GM12878 (cell line): ENCODE measurements around the gene PSRC1. TPM values are rescaled to one million over a fixed set of nuclear protein-coding genes. Genes with fewer than 3 reads are reported as not detected.

Experiments
- ATAC-seq: fragments of 200-7000 bp; cut with Tn5 transposase; 3 replicates; pipeline ENCODE4 v1.9.1; 2020; ENCODE audit warnings: mild to moderate bottlenecking, moderate library complexity
- BruUV-seq: library from RNA; stranded (reverse); fragments of 400-500 nt; replicated peaks from 2 replicates; lab custom pipeline; 2021; lab: Mats Ljungman, UMichigan
- CTCF ChIA-PET: fragments of 300-600 bp; sonication (Branson Sonifier 250); formaldehyde crosslinking; extraction: SDS; loops from one replicate; lab custom pipeline; 2021; ENCODE audit warnings: inconsistent platforms; lab: Yijun Ruan, JAX
- POLR2A ChIA-PET: fragments of 350-600 bp; formaldehyde crosslinking; extraction: SDS; loops from one replicate; lab custom pipeline; 2021; ENCODE audit warnings: inconsistent platforms; lab: Charles Lee
- RAD21 ChIA-PET: fragments of 300-600 bp; sonication (Branson Sonifier 250); formaldehyde crosslinking; loops from one replicate; lab custom pipeline; 2023; ENCODE audit warnings: antibody characterized with exemption; ENCODE audit not compliant: unreplicated experiment; lab: Charles Lee
- SMC1A ChIA-PET: fragments of 300-600 bp; sonication (Branson Sonifier 250); formaldehyde crosslinking; loops from one replicate; lab custom pipeline; 2023; ENCODE audit not compliant: unreplicated experiment, uncharacterized antibody; lab: Charles Lee
- DNase-seq: peaks from one replicate; pipeline ENCODE4 v3.0.0-alpha.2; 2011; ENCODE audit warnings: low read depth, low spot score
- FAIRE-seq: peaks from 3 replicates; lab custom pipeline; 2011; peaks lifted over from hg19 to GRCh38; lab: Jason Lieb, UNC
- H2AFZ ChIP-seq: 2 replicates; pipeline ENCODE4 v1.6.0; 2011; ENCODE audit warnings: low read depth, low read length, control low read depth; ENCODE audit not compliant: control insufficient read depth
- H3K27ac ChIP-seq: 2 replicates; pipeline ENCODE4 v1.5.1; 2011; ENCODE audit warnings: control low read depth; ENCODE audit not compliant: control insufficient read depth, insufficient read depth
- H3K27me3 ChIP-seq, 2 experiments: replicated peaks in 1 of 2; 2 replicates each; pipeline versions ENCODE4 v1.6.0 to v1.6.1; 2011; ENCODE audit warnings: low read length in 1 of 2; ENCODE audit not compliant: control insufficient read depth in 2 of 2, insufficient read depth in 2 of 2
- H3K36me3 ChIP-seq, 2 experiments: 2 replicates each; pipeline ENCODE4 v1.5.1; 2011; ENCODE audit warnings: low read length in 1 of 2; ENCODE audit not compliant: control insufficient read depth in 2 of 2, insufficient read depth in 2 of 2
- H3K4me1 ChIP-seq: 2 replicates; pipeline ENCODE4 v1.6.1; 2011; ENCODE audit warnings: mild to moderate bottlenecking, low read length, moderate library complexity, mixed read lengths; ENCODE audit not compliant: control insufficient read depth, insufficient read depth
- H3K4me2 ChIP-seq: 2 replicates; pipeline ENCODE4 v1.6.0; 2011; ENCODE audit warnings: control low read depth; ENCODE audit not compliant: control insufficient read depth, insufficient read depth
- H3K4me3 ChIP-seq: fragments of 200-600 bp; sonication (generic); 2 replicates; pipeline ENCODE4 v1.5.1; 2016
- H3K79me2 ChIP-seq: 2 replicates; pipeline ENCODE4 v1.6.0; 2011; ENCODE audit warnings: low read length; ENCODE audit not compliant: control insufficient read depth, insufficient read depth
- H3K9ac ChIP-seq: 2 replicates; pipeline ENCODE4 v1.8.0; 2011; ENCODE audit warnings: low read length, control low read depth, mixed read lengths; ENCODE audit not compliant: control insufficient read depth, insufficient read depth
- H3K9me3 ChIP-seq: replicated peaks from 3 replicates; pipeline ENCODE4 v1.5.1; 2011; ENCODE audit warnings: mild to moderate bottlenecking, low read length; ENCODE audit not compliant: control insufficient read depth, insufficient read depth
- H4K20me1 ChIP-seq: 2 replicates; pipeline ENCODE4 v1.6.0; 2011; ENCODE audit not compliant: control insufficient read depth, insufficient read depth
- ASH2L ChIP-seq: fragments of 300-600, 200-600 bp; sonication (generic); IDR thresholded peaks from 2 replicates; pipeline ENCODE4 v1.6.1; 2017; ENCODE audit warnings: low read depth, mild to moderate bottlenecking, borderline replicate concordance
- CHD2 ChIP-seq: IDR thresholded peaks from 2 replicates; pipeline ENCODE4 v1.6.1; 2011; ENCODE audit warnings: low read depth, low read length, improper control_type of control experiment, borderline replicate concordance
- ESRRA ChIP-seq: IDR thresholded peaks from 2 replicates; pipeline ENCODE4 v1.6.1; 2012; ENCODE audit warnings: mild to moderate bottlenecking, low read length, improper control_type of control experiment
- EZH2 ChIP-seq: IDR thresholded peaks from 2 replicates; pipeline ENCODE4 v1.6.1; 2012; ENCODE audit warnings: low read depth, mild to moderate bottlenecking, control low read depth, inconsistent platforms, low read length, borderline replicate concordance; ENCODE audit not compliant: control insufficient read depth
- FOXK2 ChIP-seq: fragments of 450-650 bp; IDR thresholded peaks from 2 replicates; pipeline ENCODE4 v1.6.1; 2017; ENCODE audit warnings: mild to moderate bottlenecking, moderate library complexity
- MTA3 ChIP-seq: IDR thresholded peaks from 2 replicates; pipeline ENCODE4 v1.6.1; 2012; ENCODE audit warnings: low read length, inconsistent platforms, borderline replicate concordance
- POLR2AphosphoS5 ChIP-seq: IDR thresholded peaks from 2 replicates; pipeline ENCODE4 v1.6.1; 2011; ENCODE audit warnings: mild to moderate bottlenecking, low read length, inconsistent platforms
- SMARCA5 ChIP-seq: fragments of 450-650 bp; IDR thresholded peaks from 2 replicates; pipeline ENCODE4 v1.6.1; 2017; ENCODE audit warnings: mild to moderate bottlenecking
- STAT3 ChIP-seq: IDR thresholded peaks from 2 replicates; pipeline ENCODE4 v1.6.1; 2011; ENCODE audit warnings: low read depth, low read length, improper control_type of control experiment
- SUPT20H ChIP-seq: IDR thresholded peaks from 2 replicates; pipeline ENCODE4 v1.6.1; 2011; ENCODE audit warnings: low read depth, mild to moderate bottlenecking, low read length, moderate library complexity, borderline replicate concordance; ENCODE audit not compliant: control insufficient read depth
- TAF1 ChIP-seq: IDR thresholded peaks from 2 replicates; pipeline ENCODE4 v1.6.1; 2011; ENCODE audit warnings: mild to moderate bottlenecking, low read depth, low read length, borderline replicate concordance
- TCF12 ChIP-seq: IDR thresholded peaks from 2 replicates; pipeline ENCODE4 v1.6.1; 2011; ENCODE audit warnings: low read depth, mild to moderate bottlenecking, low read length
- TCF3 ChIP-seq: IDR thresholded peaks from 2 replicates; pipeline ENCODE4 v1.6.1; 2012; ENCODE audit warnings: low read depth, mild to moderate bottlenecking, low read length, borderline replicate concordance; ENCODE audit not compliant: insufficient read depth
- ZNF24 ChIP-seq: fragments of 450-650 bp; IDR thresholded peaks from 2 replicates; pipeline ENCODE4 v1.6.1; 2017; ENCODE audit warnings: antibody characterized with exemption, mild to moderate bottlenecking
- WGBS: methylation state at CpG from one replicate; pipeline ENCODE4 v1.1.6; 2016; ENCODE audit warnings: low lambda C conversion rate; ENCODE audit not compliant: insufficient replicate concordance, insufficient coverage; ENCODE audit errors: missing lambda C conversion rate; 5-methylcytosine and 5-hydroxymethylcytosine counted together
- in situ Hi-C: fragments of 300-500 bp; cut with MboI; formaldehyde crosslinking; loops from 9 replicates; pipeline ENCODE4 v1.14.3; 2018; ENCODE audit warnings: mixed read lengths
- intact Hi-C: fragments of 100-400 bp; cut with micrococcal nuclease; formaldehyde crosslinking; loops from one replicate; pipeline ENCODE4 v1.14.2; 2022; ENCODE audit not compliant: unreplicated experiment
- polyA plus RNA-seq, 11 experiments: library from polyadenylated mRNA; depleted of rRNA in 4 of 11; unstranded in 6 of 11; stranded (reverse) in 5 of 11; fragments of >200 nt; fragmentation: Nextera tagmentation in 4 of 11; fragmentation: Illumina TruSeq in 1 of 11; extraction: Ambion mirVana in 4 of 11; extraction: Trizol in 1 of 11; gene quantifications; 1 replicate in 1 of 11; 2 replicates in 10 of 11; pipeline versions ENCODE4 v1.2.1 to v1.2.3, GENCODE V29; 2011 to 2016; ENCODE audit warnings: inconsistent platforms in 2 of 11, missing spikeins in 2 of 11, low read depth in 1 of 11
- total RNA-seq, 4 experiments: library from RNA; depleted of rRNA in 3 of 4; stranded (reverse); fragments of >200 nt in 3 of 4; fragmentation: Illumina TruSeq in 1 of 4; extraction: Trizol in 1 of 4; gene quantifications; 2 replicates each; pipeline versions ENCODE4 v1.2.1 to v1.2.3, GENCODE V29; 2013 to 2021

Gene PSRC1
- total and polyA plus RNA-seq, 10 of the 15 experiments (the other 5 are each of a cell fraction or from before 2014, with no cell fraction given) = 1.2 to 11.8 (median 4.9) TPM

DNA sequence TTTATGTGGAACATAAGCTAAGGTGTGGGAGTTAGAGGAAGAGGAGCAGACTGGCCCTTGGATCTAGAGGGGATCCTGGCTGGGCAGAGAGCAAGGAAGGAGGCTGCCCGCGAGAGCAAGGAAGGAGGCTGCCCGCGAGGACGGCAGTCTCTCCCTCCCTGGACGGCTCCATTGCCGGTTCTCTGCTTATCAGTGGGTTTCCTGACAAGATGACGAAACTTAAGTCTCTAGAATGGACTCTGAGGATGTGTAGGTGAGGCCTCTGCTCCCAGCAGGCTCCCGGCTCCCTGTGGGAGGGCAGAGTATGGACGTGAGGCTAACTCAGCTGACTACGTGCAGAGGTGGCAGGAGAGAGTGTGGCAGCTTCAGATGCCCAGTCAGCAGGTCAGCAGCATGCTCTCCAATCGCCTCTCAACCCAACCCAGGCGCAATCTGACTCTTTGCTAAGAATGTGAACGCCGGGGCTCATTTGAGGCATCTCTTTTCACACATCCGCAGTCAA lies 17.8 kb upstream of the PSRC1 start (continued):
- TF ChIP-seq TAF1 (no peak), SMARCA5 (no peak), MTA3 (no peak), CHD2 (no peak), ZNF24 (no peak)

DNA sequence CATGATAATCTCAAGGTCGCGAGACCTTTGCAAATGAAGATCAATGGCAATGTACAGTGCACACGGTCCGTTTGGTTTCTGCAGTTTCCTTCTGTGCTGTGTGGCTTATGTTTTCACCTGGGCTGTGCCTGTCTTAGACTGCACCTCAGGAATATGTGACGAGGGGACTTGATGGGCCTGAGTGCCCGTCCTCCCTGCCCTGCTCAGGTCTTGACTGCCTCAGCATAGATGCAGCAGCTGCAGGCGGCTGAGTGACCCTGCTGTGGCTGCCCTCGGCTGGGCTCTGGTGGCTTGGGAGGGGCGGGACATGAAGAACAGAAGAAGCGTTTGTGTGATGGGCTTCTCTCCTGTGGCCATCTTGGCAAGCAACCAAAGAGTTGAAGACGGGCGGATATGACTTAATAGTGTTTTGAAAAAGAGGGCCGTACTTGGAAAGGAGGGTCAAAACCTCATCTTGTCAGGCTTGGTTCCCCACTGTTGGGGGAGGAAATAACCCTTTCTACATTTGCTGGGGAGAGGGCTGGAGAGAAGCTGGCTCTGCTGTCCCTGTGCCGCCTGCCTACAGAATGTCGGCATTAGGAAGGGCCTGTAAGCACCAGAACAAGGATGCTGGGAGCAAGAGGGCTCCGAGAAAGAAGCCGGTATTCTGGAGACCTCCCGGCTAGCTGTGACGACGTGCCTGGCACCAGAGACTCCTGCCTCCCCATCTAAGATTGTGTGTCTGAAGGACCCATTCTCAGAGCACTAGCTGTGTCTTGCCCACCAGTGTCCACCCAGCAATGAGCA lies 16.8 kb upstream of the PSRC1 start:
- Histone ChIP-seq H3K9ac (no peak overlapping the region), H3K79me2 (no peaks in the 10 kb centered on the region), H3K9me3 (no peaks in the 10 kb centered on the region), H3K36me3 (no peaks in the 10 kb centered on the region), H3K4me3 (no peak overlapping the region), H3K4me2 (no peak overlapping the region), H3K4me1 (peaks cover 3% of the 10 kb centered on the region; the same call in 1 of the 2 replicates), H3K27me3 (peaks cover 0 to 2% of the 10 kb centered on the region in 2 experiments), H2AFZ (no peak overlapping the region), H3K27ac (no peak overlapping the region), H4K20me1 (no peaks in the 10 kb centered on the region)
- POLR2A ChIA-PET = no interaction called here
- RAD21 ChIA-PET = no interaction called here
- WGBS = 60% methylated on average over 20 of the region's 20 CpGs
- BruUV-seq = no TSS peak
- intact Hi-C loops = no loop called here
- DNase-seq (no peak), ATAC-seq (no peak), FAIRE-seq (no peak)
- SMC1A ChIA-PET = no interaction called here
- no peak for TF ChIP-seq ESRRA
- no peak for TF ChIP-seq TCF12
- TF ChIP-seq FOXK2 = no peak
- TF ChIP-seq ASH2L = no peak
- TF ChIP-seq POLR2AphosphoS5 = no peak
- no peak for TF ChIP-seq EZH2
- no peak for TF ChIP-seq STAT3
- no peak for TF ChIP-seq SUPT20H
- no peak for TF ChIP-seq TCF3
- CTCF ChIA-PET = no interaction called here
- in situ Hi-C loops = no loop called here
